K562 (cell line): ENCODE results near the gene ANKRD34A. TPM values are rescaled to one million over a fixed set of nuclear protein-coding genes. Genes with fewer than 3 reads are reported as not detected.
A peak's percentile ranks its signal among the peaks of the same experiment; 100 is the strongest.

Experiments
- ADNP ChIP-seq: fragments of 200-800 bp; sonication (Bioruptor generic); IDR thresholded peaks from 2 replicates; pipeline ENCODE4 v1.6.1; 2016; ENCODE audit warnings: missing genetic modification characterization, missing compliant biosample characterization
- CBX5 ChIP-seq: IDR thresholded peaks from 2 replicates; pipeline ENCODE4 v1.6.1; 2014; ENCODE audit warnings: low read depth, borderline replicate concordance
- CHD1 ChIP-seq: fragments of 200-600 bp; sonication (generic); IDR thresholded peaks from one replicate; pipeline ENCODE4 v1.6.1; 2012; ENCODE audit warnings: mild to moderate bottlenecking, moderate library complexity, low read length, inconsistent platforms
- ETS1 ChIP-seq: conservative IDR thresholded peaks from 2 replicates; pipeline ENCODE4 v1.6.1; 2011; ENCODE audit warnings: low read depth, mild to moderate bottlenecking, low read length; ENCODE audit not compliant: control insufficient read depth
- IRF1 ChIP-seq: sonication (generic); formaldehyde crosslinking; IDR thresholded peaks from 2 replicates; pipeline ENCODE4 v1.8.0; 2022; ENCODE audit warnings: missing genetic modification reagents, mild to moderate bottlenecking, borderline replicate concordance
- KHSRP ChIP-seq: fragments of 450-650 bp; IDR thresholded peaks from 2 replicates; pipeline ENCODE4 v1.6.1; 2017
- L3MBTL2 ChIP-seq: fragments of 450-650 bp; IDR thresholded peaks from 2 replicates; pipeline ENCODE4 v1.6.1; 2016; ENCODE audit warnings: mild to moderate bottlenecking, moderate library complexity
- NCOA2 ChIP-seq, 2 experiments: fragments of 450-650 bp; IDR thresholded peaks; 2 replicates each; pipeline ENCODE4 v1.6.1; 2018; ENCODE audit warnings: mild to moderate bottlenecking in 2 of 2, moderate library complexity in 1 of 2; ENCODE audit not compliant: partially characterized antibody in 2 of 2
- PBX2 ChIP-seq, 2 experiments: IDR thresholded peaks in 1 of 2; conservative IDR thresholded peaks in 1 of 2; 2 replicates each; pipeline ENCODE4 v1.6.1; 2016; ENCODE audit warnings: low read depth in 2 of 2, mild to moderate bottlenecking in 1 of 2, missing compliant biosample characterization in 1 of 2, missing genetic modification characterization in 1 of 2, moderate library complexity in 1 of 2
- PHF20 ChIP-seq: fragments of 450-650 bp; IDR thresholded peaks from 2 replicates; pipeline ENCODE4 v1.6.1; 2018; ENCODE audit not compliant: partially characterized antibody
- RBM22 ChIP-seq: fragments of 200-400 bp; formaldehyde crosslinking; IDR thresholded peaks from 2 replicates; pipeline ENCODE4 v1.6.1; 2018; ENCODE audit warnings: low read length, low read depth; ENCODE audit not compliant: poor library complexity, severe bottlenecking
- RBM25 ChIP-seq: fragments of 200-400 bp; formaldehyde crosslinking; IDR thresholded peaks from 2 replicates; pipeline ENCODE4 v1.6.1; 2018; ENCODE audit warnings: low read length, low read depth, moderate library complexity; ENCODE audit not compliant: severe bottlenecking
- TARDBP ChIP-seq: fragments of 450-650 bp; IDR thresholded peaks from 2 replicates; pipeline ENCODE4 v1.6.1; 2016
- TGIF2 ChIP-seq: sonication (generic); formaldehyde crosslinking; IDR thresholded peaks from 2 replicates; pipeline ENCODE4 v1.8.1; 2022; ENCODE audit warnings: mild to moderate bottlenecking, missing genetic modification reagents, moderate library complexity
- THRAP3 ChIP-seq: fragments of 450-650 bp; IDR thresholded peaks from 2 replicates; pipeline ENCODE4 v1.6.1; 2016; ENCODE audit warnings: mild to moderate bottlenecking, inconsistent platforms, borderline replicate concordance
- USF1 ChIP-seq: sonication (generic); formaldehyde crosslinking; IDR thresholded peaks from 2 replicates; pipeline ENCODE4 v1.9.0; 2022; ENCODE audit warnings: mild to moderate bottlenecking, missing genetic modification reagents
- YY1 ChIP-seq, 3 experiments: IDR thresholded peaks; 2 replicates each; pipeline ENCODE4 v1.6.1; 2011; ENCODE audit warnings: low read length in 2 of 3, mild to moderate bottlenecking in 2 of 3, moderate library complexity in 2 of 3, borderline replicate concordance in 1 of 3, control low read depth in 1 of 3, low read depth in 1 of 3; ENCODE audit not compliant: insufficient read depth in 3 of 3, insufficient replicate concordance in 2 of 3, control insufficient read depth in 1 of 3, insufficient read length in 1 of 3; ENCODE audit errors: extremely low read depth in 1 of 3
- ZNF197 ChIP-seq: fragments of 200-800 bp; sonication (Bioruptor generic); IDR thresholded peaks from 2 replicates; pipeline ENCODE4 v1.6.1; 2016; ENCODE audit warnings: low read depth, missing genetic modification characterization, missing compliant biosample characterization
- ZNF217 ChIP-seq: sonication (generic); formaldehyde crosslinking; IDR thresholded peaks from 2 replicates; pipeline ENCODE4 v1.8.0; 2022; ENCODE audit warnings: mild to moderate bottlenecking, missing genetic modification reagents
- ZNF3 ChIP-seq: fragments of 250-450 bp; sonication (Bioruptor Pico); IDR thresholded peaks from 2 replicates; pipeline ENCODE4 v1.5.0; 2021; ENCODE audit warnings: mild to moderate bottlenecking, moderate library complexity
- ZNF507 ChIP-seq: conservative IDR thresholded peaks from 2 replicates; pipeline ENCODE4 v1.6.1; 2017; ENCODE audit warnings: missing genetic modification characterization, missing compliant biosample characterization
- polyA plus RNA-seq, 8 experiments: library from polyadenylated mRNA; depleted of rRNA in 4 of 8; stranded (reverse) in 5 of 8; unstranded in 3 of 8; fragments of >200 nt; fragmentation: Nextera tagmentation in 2 of 8; fragmentation: Illumina TruSeq in 1 of 8; extraction: Ambion mirVana in 2 of 8; extraction: Trizol in 1 of 8; gene quantifications; 2 replicates each; pipeline versions ENCODE4 v1.2.1 to v1.2.3, GENCODE V29; 2011 to 2014; ENCODE audit warnings: inconsistent platforms in 1 of 8, missing spikeins in 1 of 8
- total RNA-seq, 7 experiments: library from RNA; depleted of rRNA in 6 of 7; stranded (reverse); fragments of >200 nt in 6 of 7; fragmentation: Illumina TruSeq in 2 of 7; extraction: Trizol in 2 of 7; gene quantifications; 2 replicates each; pipeline versions ENCODE4 v1.2.1 to v1.2.3, GENCODE V29; 2011 to 2021; ENCODE audit warnings: low replicate concordance in 1 of 7

Gene ANKRD34A
- total and polyA plus RNA-seq, 9 of the 15 experiments (the other 6 are each of a cell fraction or from before 2014, with no cell fraction given) = 0.06 to 1.6 (median 0.43) TPM

- no peak for TF ChIP-seq CBX5
- TF ChIP-seq ZNF197 = no peak
- TF ChIP-seq NCOA2 (IDR thresholded peaks at IDR 0.05; ENCODE audit: partially characterized antibody in 2 of 2) = no peak
- TF ChIP-seq ZNF507 = no peak
- TF ChIP-seq YY1 (IDR thresholded peaks at IDR 0.05; ENCODE audit: borderline replicate concordance in 1 of 3, control insufficient read depth in 1 of 3, extremely low read depth in 1 of 3, insufficient read depth in 3 of 3, insufficient read length in 1 of 3, insufficient replicate concordance in 2 of 3, low read depth in 1 of 3, low read length in 2 of 3) = no peak
- TF ChIP-seq ETS1 = no peak
- no peak for TF ChIP-seq TGIF2 (CRISPR knock-in tag)
- no peak for TF ChIP-seq PBX2 (CRISPR knock-in tag; IDR thresholded peaks at IDR 0.05; ENCODE audit: low read depth)
- no peak for TF ChIP-seq PBX2 (tag; conservative IDR thresholded peaks at IDR 0.05; ENCODE audit: low read depth)
- no peak for TF ChIP-seq RBM25
- no peak for TF ChIP-seq PHF20
- peak; percentile 75 for TF ChIP-seq RBM22
- peak; percentile 85 for TF ChIP-seq ZNF3 (CRISPR knock-in tag)
- no peak for TF ChIP-seq L3MBTL2
- peak; percentile 4 for TF ChIP-seq KHSRP
- no peak for TF ChIP-seq USF1 (CRISPR knock-in tag)
- no peak; the same call in 1 of the 2 replicates for TF ChIP-seq THRAP3
- no peak for TF ChIP-seq ADNP (tag)
- TF ChIP-seq ZNF217 (CRISPR knock-in tag) = no peak
- TF ChIP-seq IRF1 (CRISPR knock-in tag) = no peak
- peak; percentile 21; the same call in 1 of the 2 replicates for TF ChIP-seq TARDBP
- TF ChIP-seq CHD1 = no peak
Measured at GRCh38 chr1:145991735-145992412, 27.5 kb upstream of the ANKRD34A start (continued).
